K562 (cell line): ENCODE measurements around the gene PRR9.

ENCODE experiments used
- CAMTA2 ChIP-seq: fragments of 250-450 bp; sonication (Bioruptor Pico); conservative IDR thresholded peaks from 2 replicates; pipeline ENCODE4 v1.5.1; 2022
- FOXA3 ChIP-seq, 2 experiments: fragments of 450-650 bp in 1 of 2; sonication (generic) in 1 of 2; formaldehyde crosslinking; IDR thresholded peaks in 1 of 2; conservative IDR thresholded peaks in 1 of 2; 2 replicates each; pipeline versions ENCODE4 v1.4.0 to v1.8.0; 2020 to 2022; ENCODE audit warnings: mild to moderate bottlenecking in 2 of 2, missing genetic modification reagents in 1 of 2
- KLF1 ChIP-seq: fragments of 450-650 bp; IDR thresholded peaks from 2 replicates; pipeline ENCODE4 v1.6.1; 2016; ENCODE audit warnings: missing genetic modification characterization, missing compliant biosample characterization
- NFATC3 ChIP-seq: fragments of 450-650 bp; IDR thresholded peaks from 2 replicates; pipeline ENCODE4 v1.6.1; 2017; ENCODE audit warnings: mild to moderate bottlenecking
- NFIC ChIP-seq: fragments of 450-650 bp; IDR thresholded peaks from 2 replicates; pipeline ENCODE4 v1.6.1; 2017; ENCODE audit warnings: mild to moderate bottlenecking, inconsistent platforms
- RBM15 ChIP-seq: fragments of 200-400 bp; formaldehyde crosslinking; IDR thresholded peaks from 2 replicates; pipeline ENCODE4 v1.6.1; 2018; ENCODE audit warnings: mild to moderate bottlenecking, low read length, moderate library complexity; ENCODE audit not compliant: insufficient read depth
- RCOR1 ChIP-seq, 2 experiments: IDR thresholded peaks; 2 replicates each; pipeline ENCODE4 v1.6.1; 2012; ENCODE audit warnings: low read depth in 2 of 2, low read length in 2 of 2, borderline replicate concordance in 1 of 2, improper control_type of control experiment in 1 of 2
- TAF15 ChIP-seq: fragments of 200-400 bp; formaldehyde crosslinking; IDR thresholded peaks from 2 replicates; pipeline ENCODE4 v1.6.1; 2017; ENCODE audit warnings: mild to moderate bottlenecking, low read depth, low read length, moderate library complexity
- TAF7 ChIP-seq: fragments of 450-650 bp; IDR thresholded peaks from 2 replicates; pipeline ENCODE4 v1.6.1; 2016; ENCODE audit warnings: missing genetic modification characterization, missing compliant biosample characterization
- YY1 ChIP-seq, 3 experiments: IDR thresholded peaks; 2 replicates each; pipeline ENCODE4 v1.6.1; 2011; ENCODE audit warnings: low read length in 2 of 3, mild to moderate bottlenecking in 2 of 3, moderate library complexity in 2 of 3, borderline replicate concordance in 1 of 3, control low read depth in 1 of 3, low read depth in 1 of 3; ENCODE audit not compliant: insufficient read depth in 3 of 3, insufficient replicate concordance in 2 of 3, control insufficient read depth in 1 of 3, insufficient read length in 1 of 3; ENCODE audit errors: extremely low read depth in 1 of 3
- ZSCAN29 ChIP-seq: fragments of 450-650 bp; IDR thresholded peaks from 2 replicates; pipeline ENCODE4 v1.6.1; 2017
- TF ChIP-seq, protein P1 (sequence below), 3 experiments: IDR thresholded peaks in 2 of 3; conservative IDR thresholded peaks in 1 of 3; 2 replicates each; pipeline ENCODE4 v1.5.1; 2011 to 2012; ENCODE audit warnings: low read length in 3 of 3, mild to moderate bottlenecking in 3 of 3, control low read depth in 2 of 3, improper control_type of control experiment in 1 of 3, inconsistent platforms in 1 of 3, low read depth in 1 of 3, mixed read lengths in 1 of 3, moderate library complexity in 1 of 3; ENCODE audit not compliant: insufficient read depth in 2 of 3
- TF ChIP-seq, protein P2 (sequence below): sonication (generic); formaldehyde crosslinking; IDR thresholded peaks from 2 replicates; pipeline ENCODE4 v1.8.1; 2023; ENCODE audit warnings: missing genetic modification reagents, mild to moderate bottlenecking, borderline replicate concordance
- TF ChIP-seq, protein P3 (sequence below): sonication (generic); formaldehyde crosslinking; IDR thresholded peaks from 2 replicates; pipeline ENCODE4 v1.8.0; 2022; ENCODE audit warnings: missing genetic modification reagents, mild to moderate bottlenecking, moderate library complexity, borderline replicate concordance

DNA sequence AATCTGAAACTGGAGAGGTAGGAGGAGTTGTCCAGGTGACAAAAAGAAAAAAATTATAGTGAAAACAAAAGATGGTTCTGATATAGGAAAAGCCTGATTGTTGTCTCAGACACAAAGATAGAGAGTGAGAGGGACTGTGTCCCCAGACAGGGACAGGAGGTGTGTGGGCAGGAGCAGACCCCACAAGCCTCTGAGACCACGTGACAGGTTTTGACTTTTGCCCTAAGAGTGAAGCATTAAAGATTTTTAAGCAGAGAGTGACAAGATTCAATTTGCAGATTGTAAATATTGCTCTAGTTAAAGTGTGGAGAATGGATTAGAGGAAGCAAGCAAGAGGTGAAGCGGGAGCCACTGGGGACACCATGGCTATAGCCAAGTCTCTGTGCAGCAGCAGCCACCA is 10.4 kb downstream of the PRR9 start:
- TF ChIP-seq YY1 (IDR thresholded peaks at IDR 0.05; ENCODE audit: borderline replicate concordance in 1 of 3, control insufficient read depth in 1 of 3, extremely low read depth in 1 of 3, insufficient read depth in 3 of 3, insufficient read length in 1 of 3, insufficient replicate concordance in 2 of 3, low read depth in 1 of 3, low read length in 2 of 3) (no peak), NFIC (no peak), KLF1 (tag) (no peak), ZSCAN29 (no peak), NFATC3 (no peak), TAF7 (tag) (no peak), RBM15 (no peak), FOXA3 (CRISPR knock-in tag; conservative IDR thresholded peaks at IDR 0.05 in 1 of 2, IDR thresholded peaks at IDR 0.05 in 1 of 2) (no peak), TAF15 (no peak), CAMTA2 (CRISPR knock-in tag) (no peak), RCOR1 (IDR thresholded peaks at IDR 0.05; ENCODE audit: borderline replicate concordance in 1 of 2, low read depth in 2 of 2, low read length in 2 of 2) (no peak)
- TF ChIP-seq, protein P1, sequence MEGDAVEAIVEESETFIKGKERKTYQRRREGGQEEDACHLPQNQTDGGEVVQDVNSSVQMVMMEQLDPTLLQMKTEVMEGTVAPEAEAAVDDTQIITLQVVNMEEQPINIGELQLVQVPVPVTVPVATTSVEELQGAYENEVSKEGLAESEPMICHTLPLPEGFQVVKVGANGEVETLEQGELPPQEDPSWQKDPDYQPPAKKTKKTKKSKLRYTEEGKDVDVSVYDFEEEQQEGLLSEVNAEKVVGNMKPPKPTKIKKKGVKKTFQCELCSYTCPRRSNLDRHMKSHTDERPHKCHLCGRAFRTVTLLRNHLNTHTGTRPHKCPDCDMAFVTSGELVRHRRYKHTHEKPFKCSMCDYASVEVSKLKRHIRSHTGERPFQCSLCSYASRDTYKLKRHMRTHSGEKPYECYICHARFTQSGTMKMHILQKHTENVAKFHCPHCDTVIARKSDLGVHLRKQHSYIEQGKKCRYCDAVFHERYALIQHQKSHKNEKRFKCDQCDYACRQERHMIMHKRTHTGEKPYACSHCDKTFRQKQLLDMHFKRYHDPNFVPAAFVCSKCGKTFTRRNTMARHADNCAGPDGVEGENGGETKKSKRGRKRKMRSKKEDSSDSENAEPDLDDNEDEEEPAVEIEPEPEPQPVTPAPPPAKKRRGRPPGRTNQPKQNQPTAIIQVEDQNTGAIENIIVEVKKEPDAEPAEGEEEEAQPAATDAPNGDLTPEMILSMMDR (IDR thresholded peaks at IDR 0.05 in 2 of 3, conservative IDR thresholded peaks at IDR 0.05 in 1 of 3; ENCODE audit: insufficient read depth in 2 of 3, low read depth in 1 of 3, low read length in 3 of 3): no peak
- TF ChIP-seq, protein P2, sequence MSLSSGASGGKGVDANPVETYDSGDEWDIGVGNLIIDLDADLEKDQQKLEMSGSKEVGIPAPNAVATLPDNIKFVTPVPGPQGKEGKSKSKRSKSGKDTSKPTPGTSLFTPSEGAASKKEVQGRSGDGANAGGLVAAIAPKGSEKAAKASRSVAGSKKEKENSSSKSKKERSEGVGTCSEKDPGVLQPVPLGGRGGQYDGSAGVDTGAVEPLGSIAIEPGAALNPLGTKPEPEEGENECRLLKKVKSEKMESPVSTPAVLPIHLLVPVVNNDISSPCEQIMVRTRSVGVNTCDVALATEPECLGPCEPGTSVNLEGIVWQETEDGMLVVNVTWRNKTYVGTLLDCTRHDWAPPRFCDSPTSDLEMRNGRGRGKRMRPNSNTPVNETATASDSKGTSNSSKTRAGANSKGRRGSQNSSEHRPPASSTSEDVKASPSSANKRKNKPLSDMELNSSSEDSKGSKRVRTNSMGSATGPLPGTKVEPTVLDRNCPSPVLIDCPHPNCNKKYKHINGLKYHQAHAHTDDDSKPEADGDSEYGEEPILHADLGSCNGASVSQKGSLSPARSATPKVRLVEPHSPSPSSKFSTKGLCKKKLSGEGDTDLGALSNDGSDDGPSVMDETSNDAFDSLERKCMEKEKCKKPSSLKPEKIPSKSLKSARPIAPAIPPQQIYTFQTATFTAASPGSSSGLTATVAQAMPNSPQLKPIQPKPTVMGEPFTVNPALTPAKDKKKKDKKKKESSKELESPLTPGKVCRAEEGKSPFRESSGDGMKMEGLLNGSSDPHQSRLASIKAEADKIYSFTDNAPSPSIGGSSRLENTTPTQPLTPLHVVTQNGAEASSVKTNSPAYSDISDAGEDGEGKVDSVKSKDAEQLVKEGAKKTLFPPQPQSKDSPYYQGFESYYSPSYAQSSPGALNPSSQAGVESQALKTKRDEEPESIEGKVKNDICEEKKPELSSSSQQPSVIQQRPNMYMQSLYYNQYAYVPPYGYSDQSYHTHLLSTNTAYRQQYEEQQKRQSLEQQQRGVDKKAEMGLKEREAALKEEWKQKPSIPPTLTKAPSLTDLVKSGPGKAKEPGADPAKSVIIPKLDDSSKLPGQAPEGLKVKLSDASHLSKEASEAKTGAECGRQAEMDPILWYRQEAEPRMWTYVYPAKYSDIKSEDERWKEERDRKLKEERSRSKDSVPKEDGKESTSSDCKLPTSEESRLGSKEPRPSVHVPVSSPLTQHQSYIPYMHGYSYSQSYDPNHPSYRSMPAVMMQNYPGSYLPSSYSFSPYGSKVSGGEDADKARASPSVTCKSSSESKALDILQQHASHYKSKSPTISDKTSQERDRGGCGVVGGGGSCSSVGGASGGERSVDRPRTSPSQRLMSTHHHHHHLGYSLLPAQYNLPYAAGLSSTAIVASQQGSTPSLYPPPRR (CRISPR knock-in tag): no peak
- TF ChIP-seq, protein P3, sequence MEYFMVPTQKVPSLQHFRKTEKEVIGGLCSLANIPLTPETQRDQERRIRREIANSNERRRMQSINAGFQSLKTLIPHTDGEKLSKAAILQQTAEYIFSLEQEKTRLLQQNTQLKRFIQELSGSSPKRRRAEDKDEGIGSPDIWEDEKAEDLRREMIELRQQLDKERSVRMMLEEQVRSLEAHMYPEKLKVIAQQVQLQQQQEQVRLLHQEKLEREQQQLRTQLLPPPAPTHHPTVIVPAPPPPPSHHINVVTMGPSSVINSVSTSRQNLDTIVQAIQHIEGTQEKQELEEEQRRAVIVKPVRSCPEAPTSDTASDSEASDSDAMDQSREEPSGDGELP (CRISPR knock-in tag): no peak
